HG02885 (cell line): ENCODE data around the gene RBM25.
A peak's percentile ranks its signal among the peaks of the same experiment; 100 is the strongest.

Experiments
- ATAC-seq: cut with Tn5 transposase; IDR thresholded peaks from one replicate; pipeline ENCODE4 v1.9.1; 2021; ENCODE audit warnings: mild to moderate bottlenecking; ENCODE audit not compliant: unreplicated experiment, poor library complexity

The RBM25 gene

GRCh38 chr14:73100334-73100733 lies 42.0 kb downstream of the RBM25 start:
- ATAC-seq, result no peak

- no peak for ATAC-seq
Observed at GRCh38 chr14:73102806-73103497, 44.6 kb downstream of the RBM25 start.

GRCh38 chr14:73105050-73105449 lies 46.7 kb downstream of the RBM25 start:
- ATAC-seq, result no peak

GRCh38 chr14:73105727-73106126 lies 47.4 kb downstream of the RBM25 start:
- ATAC-seq, result no peak

GRCh38 chr14:73116079-73116665 lies 57.8 kb downstream of the RBM25 start:
- no peak for ATAC-seq

GRCh38 chr14:73124180-73124894 lies 66.0 kb downstream of the RBM25 start:
- no peak for ATAC-seq

- ATAC-seq, result no peak
Observed at GRCh38 chr14:73125169-73125588, 66.8 kb downstream of the RBM25 start.

GRCh38 chr14:73125746-73126145 lies 67.4 kb downstream of the RBM25 start:
- no peak for ATAC-seq

GRCh38 chr14:73133795-73134194 lies 75.5 kb downstream of the RBM25 start:
- no peak for ATAC-seq

GRCh38 chr14:73136085-73136386 lies 77.7 kb downstream of the RBM25 start:
- no peak for ATAC-seq

GRCh38 chr14:73136387-73137225 lies 78.3 kb downstream of the RBM25 start, which contains the start of gene PSEN1:
PSEN1 (plus strand) TSS chr14:73136507; CDS start chr14:73148020, 11,513 bp downstream.
- ATAC-seq, result peak; percentile 91

- ATAC-seq, result no peak
Observed at GRCh38 chr14:73140811-73141323, 82.5 kb downstream of the RBM25 start.

GRCh38 chr14:73142216-73142615 lies 83.9 kb downstream of the RBM25 start:
- no peak for ATAC-seq

- no peak for ATAC-seq
Observed at GRCh38 chr14:73143003-73143402, 84.7 kb downstream of the RBM25 start.

- no peak for ATAC-seq
Observed at GRCh38 chr14:73143617-73144016, 85.3 kb downstream of the RBM25 start.

GRCh38 chr14:73145371-73145770 lies 87.0 kb downstream of the RBM25 start:
- ATAC-seq, result no peak

GRCh38 chr14:73146111-73146510 lies 87.8 kb downstream of the RBM25 start:
- no peak for ATAC-seq

GRCh38 chr14:73149753-73150152 lies 91.4 kb downstream of the RBM25 start:
- ATAC-seq, result no peak

GRCh38 chr14:73153272-73153671 lies 94.9 kb downstream of the RBM25 start:
- no peak for ATAC-seq

GRCh38 chr14:73162251-73162650 lies 103.9 kb downstream of the RBM25 start:
- ATAC-seq, result no peak
